Renal pelvis (tissue), 4 donors: ENCODE data around the gene GDPD4. TPM values are rescaled to one million over a fixed set of nuclear protein-coding genes. Genes with fewer than 3 reads are reported as not detected.

ENCODE experiments used
- DNase-seq: peaks from one replicate; pipeline ENCODE4 v3.0.0-alpha.2; 2013
- polyA plus RNA-seq, 3 donors: library from polyadenylated mRNA; unstranded; fragments of 120-200 nt; gene quantifications; one replicate each; pipeline ENCODE4 v1.2.1, GENCODE V29; 2013; ENCODE audit not compliant: insufficient read length in 3 of 3

The GDPD4 gene
- polyA plus RNA-seq, 3 donors, result 0.27 to 1.4 TPM; not detected in 1

DNA sequence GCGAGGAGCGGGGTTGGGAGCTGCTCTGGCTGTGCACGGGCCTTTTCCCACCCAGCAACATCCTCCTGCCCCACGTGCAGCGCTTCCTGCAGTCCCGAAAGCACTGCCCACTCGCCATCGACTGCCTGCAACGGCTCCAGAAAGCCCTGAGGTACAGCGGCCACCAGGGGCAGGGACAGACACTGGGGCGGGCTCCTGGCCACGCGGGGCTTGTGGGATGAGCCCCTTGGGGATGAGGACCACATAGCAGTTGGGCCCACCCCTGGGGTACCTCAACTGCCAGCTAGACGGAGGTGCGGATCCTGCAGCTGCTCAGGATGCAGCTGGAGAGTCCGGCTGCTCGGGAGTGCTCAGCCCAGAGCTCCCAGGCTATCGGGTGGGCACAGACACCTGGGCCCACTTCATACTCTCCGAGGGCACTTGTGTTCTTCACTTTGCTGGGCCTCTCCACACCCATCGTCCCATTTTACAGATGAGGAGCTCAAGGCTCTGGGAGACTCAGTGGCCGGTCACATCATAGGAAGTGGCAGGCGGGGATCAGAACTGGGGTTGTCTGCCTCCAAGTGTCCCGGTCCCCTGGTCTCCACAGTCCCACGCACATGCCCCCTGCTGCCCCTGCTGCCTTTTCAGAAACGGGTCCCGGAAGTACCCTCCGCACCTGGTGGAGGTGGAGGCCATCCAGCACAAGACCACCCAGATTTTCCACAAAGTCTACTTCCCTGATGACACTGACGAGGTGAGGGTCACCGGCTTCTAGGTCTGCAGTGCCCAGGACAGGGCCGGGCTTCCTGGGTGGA, 95.8 kb downstream of the GDPD4 start:
- no peak for DNase-seq

DNA sequence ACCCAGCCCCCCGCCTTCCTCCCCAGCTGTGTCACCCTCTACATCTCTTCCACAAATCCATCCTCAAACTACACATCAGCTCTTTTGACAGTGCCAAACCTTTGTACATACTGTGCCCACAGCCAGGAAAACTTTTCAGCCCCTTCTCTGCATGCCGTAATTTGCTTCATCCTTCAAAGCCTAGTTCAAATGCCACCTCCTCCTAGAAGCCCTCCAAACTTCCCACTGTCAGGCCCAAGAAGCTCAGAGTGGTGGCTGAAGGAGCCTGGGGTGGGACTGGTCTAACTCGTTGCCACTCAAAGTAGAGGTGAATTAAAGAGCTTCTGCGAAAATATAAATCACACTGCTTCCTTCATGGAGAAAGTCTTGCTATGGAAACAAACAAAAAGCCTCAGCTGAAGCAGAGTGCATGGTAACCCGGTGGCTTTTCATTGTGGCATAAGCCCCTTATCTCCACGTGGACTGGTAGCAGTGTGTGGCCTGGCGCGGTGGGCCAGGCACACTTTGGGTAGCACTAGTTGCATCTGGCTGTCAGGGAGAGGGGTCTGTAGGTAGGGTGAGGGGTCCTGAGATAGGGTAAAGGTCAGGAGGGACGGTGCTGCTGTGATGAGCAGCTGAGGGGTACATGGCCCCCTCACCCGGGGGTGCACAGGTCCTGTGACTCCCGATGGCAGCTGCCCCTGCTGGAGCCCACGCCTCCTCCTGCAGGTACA, 96.6 kb downstream of the GDPD4 start:
- DNase-seq, result no peak

DNA sequence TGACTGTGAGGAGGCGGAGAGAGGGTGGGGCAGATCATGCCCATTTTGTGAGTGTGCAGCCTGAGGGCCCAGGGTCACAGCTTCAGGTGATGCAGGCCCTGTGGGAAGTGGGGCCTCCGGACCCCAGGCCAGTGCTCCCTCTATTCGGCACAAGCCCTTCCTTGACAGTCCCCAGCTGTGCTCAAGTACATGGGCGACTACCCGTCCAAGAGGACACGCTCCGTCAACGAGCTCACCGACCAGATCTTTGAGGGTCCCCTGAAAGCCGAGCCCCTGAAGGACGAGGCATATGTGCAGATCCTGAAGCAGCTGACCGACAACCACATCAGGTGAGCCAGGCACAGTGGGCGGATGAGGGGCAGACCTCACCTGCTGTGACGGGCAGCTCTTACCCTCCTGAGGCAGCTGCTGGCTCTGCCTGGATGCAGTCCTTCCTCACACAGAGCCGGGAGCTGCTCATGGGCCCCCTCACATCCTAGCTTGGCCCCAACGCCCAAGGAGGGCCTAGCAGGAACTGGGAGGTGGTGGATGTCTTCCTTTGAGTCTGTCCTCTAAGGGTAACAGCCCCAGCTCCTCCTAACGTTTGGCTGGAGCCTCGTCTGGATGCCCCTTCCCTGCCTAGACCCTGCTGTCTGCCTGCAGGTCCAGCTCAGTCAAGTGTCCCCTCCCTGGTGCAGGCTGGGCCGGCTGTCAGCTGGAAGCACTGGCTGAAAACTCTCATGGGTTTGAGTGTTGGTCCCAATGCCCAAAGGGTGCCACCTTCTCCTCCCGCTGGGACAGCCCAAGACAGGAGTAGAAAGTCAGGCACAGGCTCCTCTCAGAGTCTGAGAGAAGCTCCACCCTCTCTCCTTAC, 97.4 kb downstream of the GDPD4 start:
- DNase-seq, result no peak

DNA sequence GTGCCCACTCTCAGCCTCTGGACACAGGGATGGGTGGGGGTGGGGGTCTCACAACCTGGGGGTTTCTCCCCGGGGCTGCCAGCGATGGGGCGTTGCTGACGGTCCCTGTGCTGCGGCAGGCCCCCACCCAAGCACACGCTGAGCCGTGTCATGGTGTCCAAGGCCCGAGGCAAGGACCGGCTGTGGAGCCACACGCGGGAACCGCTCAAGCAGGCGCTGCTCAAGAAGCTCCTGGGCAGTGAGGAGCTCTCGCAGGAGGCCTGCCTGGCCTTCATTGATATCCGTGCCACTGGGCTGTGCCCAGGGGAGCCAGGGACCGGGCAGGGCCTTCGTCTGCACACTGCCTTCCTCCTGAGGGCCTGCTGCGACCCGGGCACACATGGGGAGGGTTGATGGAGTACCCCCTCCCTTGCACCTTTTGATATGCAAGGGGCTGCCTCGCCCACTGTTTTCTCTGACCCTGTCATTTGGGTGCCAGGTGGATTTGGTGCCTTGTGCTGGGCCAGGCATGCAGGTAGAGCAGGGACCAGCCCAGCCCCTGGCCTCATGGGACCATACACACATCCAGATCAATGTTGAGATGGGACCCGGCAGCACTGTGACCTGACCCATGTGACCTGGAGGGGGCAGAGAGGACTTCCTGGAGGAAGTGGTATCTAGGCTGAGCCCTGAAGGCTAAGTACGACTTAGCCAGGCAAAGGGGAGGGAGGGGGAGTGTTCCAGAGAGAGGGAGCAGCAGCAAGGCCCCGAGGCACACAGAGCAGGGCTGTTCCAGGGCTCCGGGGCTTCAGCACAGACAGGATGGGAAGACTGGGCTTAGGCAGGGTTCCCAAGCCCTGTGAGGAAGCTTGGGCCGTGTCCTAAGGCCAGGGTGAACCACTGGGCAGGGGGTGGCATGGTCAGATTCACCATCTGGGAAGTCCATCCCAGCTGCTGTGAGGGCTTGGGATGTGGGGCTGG, 98.3 kb downstream of the GDPD4 start:
- DNase-seq, result no peak

DNA sequence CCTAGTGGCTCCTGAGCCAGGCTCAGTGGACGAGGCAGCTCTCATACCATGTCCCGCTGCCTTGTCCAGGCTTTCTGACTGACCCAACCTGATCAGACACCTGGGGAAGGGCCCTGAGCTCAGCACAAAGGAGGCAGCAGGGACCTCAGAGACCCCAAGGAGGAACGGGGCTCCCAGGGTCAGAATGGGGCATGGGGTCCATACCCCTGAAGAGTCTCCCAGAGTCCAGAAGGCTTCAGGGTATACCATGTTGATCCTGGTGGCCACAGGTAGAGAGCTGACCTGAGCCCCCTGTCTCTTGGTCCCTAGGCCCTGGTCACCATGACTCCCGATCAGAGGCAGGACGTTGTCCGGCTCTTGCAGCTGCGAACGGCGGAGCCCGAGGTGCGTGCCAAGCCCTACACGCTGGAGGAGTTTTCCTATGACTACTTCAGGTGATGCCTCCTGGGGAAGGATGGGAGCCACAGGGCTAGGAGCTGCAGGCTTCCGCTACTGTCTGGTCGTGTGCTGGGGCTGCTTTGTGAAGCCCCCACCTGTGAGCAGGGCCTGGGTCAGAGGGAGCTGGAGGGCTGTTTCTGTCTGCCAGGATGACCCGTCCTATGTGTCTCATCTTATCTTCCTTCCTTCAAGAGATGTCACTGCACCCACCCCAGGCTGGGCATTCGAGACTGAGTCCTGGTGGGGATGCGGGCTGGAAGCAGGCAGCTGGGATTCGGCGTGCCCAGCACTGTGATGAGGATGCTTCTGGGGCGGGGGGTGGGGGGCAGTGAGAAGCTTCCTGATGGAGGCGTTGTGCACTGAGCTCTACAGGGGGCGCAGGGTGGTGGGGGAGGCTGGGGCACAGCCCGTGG, 99.3 kb downstream of the GDPD4 start:
- DNase-seq, result no peak

DNA sequence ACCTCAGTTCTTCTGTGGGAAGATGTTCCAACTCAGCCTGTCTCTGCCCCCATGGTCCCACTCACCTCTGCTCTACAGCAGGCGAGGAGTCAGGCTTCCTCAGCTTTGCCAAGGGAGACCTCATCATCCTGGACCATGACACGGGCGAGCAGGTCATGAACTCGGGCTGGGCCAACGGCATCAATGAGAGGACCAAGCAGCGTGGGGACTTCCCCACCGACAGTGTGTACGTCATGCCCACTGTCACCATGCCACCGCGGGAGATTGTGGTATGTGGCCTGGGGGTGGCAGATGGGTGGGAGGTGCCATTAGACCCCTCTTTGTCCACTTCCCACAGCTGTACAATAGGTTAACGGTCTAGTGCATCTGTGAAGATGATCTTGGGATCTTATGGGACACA, 100.1 kb downstream of the GDPD4 start:
- no peak for DNase-seq

DNA sequence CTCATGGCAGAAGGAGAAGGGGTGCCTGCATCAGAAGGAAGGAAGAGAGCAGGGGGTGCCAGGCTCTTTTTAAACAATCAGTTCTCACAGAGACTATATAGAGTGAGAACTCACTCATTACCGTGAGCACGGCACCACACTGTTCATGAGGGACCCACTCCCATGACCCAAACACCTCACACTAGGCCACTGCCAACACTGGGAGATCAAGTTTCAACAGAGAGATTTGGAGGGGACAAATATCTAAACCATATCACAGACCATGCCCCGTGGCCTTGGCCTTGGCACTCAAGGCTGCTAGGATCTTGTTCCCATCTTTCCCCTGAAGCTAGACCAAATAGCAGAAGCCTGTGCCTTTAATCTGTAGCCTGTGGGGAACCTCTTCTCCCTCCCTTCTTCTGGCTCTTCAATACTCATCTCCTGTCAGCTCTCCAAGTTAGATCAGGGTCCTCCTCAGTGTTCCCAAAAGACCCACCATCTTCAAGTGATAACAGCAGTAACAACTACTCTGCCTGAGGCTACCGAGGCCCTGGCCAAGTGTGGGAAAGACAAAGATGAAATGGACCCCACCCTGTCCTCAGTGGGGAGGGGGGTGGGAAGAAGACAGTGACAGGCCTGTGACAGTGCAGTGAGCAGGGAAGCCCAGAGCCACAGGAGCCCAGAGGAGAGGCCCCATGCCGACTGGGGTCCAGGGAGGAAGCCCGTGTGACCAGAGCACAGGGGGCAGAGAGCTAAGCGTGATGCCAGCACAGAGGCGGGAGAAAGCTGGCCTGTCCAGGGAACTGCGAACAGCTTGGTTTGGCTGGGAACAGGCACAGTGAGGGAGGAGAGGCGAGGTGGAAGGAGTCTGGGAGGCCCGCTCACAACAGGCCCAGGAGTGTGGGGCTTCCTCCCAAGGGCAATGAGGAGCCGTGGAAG, 100.9 kb downstream of the GDPD4 start:
- DNase-seq, result no peak

DNA sequence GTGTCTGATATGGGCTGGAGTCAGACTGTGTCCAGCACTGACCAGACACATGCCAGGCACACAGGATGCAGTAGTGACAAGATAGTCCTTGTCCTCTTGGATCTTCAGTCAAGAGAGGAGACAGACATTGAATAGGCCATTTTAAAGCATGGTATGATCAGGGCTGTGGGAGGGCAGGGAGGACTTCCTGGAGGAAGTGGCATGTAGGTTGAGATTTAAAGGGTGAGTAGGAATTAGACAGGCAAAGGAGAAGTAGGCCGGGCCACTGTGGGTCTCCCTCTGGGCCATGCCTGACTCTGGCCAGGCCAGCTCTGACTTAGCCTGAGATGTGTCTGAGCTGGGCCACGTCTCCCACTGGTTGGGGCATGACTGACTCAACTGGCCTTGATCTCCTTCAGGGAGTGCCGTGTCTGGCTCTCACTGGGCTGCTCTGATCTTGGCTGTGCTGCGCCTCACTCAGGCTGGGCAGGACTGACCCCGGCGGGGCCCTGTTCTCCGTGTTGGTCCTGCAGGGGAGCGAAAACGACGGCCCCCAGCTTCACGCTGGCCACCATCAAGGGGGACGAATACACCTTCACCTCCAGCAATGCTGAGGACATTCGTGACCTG, 102.2 kb downstream of the GDPD4 start:
- no peak for DNase-seq

DNA sequence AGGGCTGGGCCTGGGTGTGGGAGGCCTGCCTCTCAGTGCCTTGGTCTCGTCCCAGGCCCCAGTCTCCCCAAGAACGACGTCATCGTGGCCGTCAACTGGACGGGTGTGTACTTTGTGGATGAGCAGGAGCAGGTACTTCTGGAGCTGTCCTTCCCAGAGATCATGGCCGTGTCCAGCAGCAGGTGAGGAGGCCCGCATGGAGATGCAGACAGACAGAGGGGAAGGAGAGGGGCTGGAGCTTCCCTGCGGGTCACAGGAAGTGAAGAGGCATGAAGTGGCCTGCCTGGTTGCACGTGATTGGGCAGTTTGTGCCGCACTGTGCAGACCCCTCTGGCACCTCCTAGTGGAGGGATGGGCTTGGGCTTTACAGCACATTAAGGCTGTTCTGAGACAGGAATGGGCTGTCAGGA, 103.0 kb downstream of the GDPD4 start:
- no peak for DNase-seq

DNA sequence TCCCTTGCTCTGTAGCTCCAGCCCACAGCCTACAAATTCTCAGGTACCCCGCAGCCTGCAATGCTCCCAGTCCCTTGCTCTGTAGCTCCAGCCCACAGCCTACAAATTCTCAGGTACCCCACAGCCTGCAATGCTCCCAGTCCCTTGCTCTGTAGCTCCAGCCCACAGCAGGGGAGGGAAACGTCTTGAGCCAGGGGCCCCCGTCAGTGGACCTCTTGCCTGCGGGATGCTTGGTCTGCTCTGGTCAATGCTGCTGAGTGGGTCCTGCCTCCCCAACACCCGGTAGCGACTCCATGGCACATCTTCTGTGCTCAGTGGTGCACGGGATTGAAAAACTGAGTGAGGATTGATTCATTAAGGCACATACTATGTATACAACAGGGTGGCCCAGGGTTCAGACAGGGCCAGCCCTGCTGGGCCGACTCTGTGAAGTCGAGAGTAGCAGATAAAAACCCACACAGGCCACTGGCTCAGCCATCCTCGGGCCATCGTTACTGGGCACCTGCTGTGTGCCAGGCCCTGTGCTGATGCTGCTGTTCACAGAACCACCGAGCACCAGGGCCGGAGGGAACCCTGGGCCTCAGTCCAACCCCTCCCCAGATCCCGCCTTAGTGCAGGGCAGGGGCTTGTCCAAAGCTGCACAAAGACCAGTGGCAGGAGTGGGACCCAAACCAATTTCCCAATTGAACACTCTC, 103.7 kb downstream of the GDPD4 start:
- DNase-seq, result no peak

DNA sequence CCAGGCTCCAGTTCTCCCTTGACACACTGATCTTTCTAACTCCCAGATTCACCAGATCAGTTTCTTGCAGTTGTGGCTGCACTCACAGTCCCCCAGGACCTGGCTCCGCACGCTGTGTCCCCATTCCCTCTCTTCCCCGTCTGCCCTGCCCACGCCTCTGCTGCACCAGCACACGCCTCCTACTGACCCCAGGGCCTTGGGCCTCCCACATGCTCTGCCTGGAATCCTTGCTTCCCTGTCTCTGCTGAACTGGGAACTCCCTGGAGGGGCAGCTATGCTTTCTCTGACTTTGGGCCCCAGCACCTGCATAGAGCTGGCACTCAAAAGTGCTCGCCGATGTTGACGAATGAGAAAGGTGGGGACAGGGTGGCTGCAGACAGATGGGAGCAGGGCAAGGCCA, 104.5 kb downstream of the GDPD4 start:
- no peak for DNase-seq

DNA sequence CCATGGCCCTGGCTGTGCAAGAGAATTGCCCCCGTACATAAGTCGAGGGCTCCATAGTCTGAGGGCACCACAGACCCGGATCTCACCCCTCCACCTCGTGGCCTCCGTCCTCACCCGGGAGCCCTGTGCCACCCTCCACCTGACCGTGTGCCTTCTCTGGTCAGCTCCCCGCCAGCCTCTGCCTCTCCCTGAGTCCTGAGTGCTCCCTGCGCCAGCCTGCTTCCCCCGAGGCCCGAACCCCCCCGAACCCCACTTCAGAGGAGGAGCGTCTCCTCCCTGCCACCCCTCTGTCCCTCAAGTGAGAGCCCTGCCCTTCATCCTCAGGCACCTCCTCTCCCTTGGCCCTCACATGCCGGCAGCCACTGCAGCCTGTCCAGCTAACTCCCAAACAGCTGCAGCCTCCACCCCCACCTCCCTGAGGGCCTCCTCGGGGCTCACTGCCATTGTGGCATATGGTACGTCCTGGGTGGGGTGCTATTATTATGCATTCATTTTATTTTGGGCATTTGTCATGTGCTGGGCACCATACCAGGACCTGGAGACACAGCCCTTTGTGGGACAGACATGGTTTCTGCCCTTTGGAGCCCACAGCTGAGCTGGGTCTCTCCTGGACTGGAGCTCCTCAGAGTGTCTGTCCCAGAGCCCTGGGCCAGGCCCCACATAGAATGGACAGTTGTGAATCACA, 106.3 kb downstream of the GDPD4 start:
- DNase-seq, result no peak

DNA sequence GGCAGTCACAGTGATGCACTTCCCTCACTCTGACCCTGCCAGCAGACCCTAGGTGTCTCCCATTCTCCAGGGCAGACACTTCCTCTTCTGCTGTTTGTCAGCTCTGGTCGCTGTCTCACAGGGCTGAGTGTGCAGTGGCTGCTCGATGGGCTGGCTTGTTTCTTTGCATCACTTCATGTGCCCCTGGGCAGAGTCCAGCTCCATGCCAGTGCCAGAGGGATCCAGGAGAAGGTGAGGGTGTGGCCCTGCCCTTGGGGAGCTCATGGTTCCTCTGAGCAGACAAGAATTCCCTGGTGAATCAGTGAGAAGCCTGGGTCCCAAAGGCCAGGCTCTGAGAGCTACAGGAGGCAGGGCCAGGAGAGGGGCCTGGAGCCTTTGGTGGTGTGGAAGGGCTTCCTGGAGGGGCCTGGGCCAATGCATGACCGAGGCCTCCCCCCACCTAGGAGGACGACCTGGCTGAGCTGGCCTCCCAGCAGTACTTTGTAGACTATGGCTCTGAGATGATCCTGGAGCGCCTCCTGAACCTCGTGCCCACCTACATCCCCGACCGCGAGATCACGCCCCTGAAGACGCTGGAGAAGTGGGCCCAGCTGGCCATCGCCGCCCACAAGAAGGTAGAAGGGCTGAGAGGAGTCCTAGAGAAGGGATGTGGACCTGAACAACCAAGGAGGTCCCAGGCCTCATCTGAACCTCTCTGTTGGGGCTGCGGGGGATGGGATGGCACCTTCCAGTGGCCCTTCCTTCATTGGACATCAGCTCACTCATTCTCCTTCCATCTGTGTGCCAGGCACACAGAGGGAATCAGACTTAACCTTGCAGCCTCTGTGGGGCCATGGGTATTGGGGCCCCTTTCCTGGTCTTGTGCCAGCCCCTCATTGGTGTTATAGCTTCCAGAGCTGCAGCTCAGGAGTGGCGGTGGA, 107.3 kb downstream of the GDPD4 start:
- DNase-seq, result no peak

DNA sequence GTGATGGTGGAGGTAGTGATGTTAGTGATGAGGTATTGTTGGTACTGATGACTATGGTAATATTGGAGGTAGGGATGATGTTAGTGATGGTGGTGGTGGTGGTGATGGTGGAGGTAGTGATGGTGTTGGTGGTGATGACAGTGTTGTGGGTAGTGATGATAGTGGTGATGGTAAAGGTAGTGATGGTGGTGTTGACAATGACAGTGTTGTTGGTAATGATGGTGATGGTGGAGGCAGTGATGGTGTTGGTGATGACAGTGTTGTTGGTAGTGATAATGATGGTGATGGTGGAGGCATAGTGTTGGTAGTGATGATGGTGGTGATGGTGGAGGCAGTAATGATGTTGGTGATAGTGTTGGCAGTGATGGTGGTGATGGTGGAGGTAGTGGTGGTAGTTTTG, 108.3 kb downstream of the GDPD4 start:
- DNase-seq, result no peak

DNA sequence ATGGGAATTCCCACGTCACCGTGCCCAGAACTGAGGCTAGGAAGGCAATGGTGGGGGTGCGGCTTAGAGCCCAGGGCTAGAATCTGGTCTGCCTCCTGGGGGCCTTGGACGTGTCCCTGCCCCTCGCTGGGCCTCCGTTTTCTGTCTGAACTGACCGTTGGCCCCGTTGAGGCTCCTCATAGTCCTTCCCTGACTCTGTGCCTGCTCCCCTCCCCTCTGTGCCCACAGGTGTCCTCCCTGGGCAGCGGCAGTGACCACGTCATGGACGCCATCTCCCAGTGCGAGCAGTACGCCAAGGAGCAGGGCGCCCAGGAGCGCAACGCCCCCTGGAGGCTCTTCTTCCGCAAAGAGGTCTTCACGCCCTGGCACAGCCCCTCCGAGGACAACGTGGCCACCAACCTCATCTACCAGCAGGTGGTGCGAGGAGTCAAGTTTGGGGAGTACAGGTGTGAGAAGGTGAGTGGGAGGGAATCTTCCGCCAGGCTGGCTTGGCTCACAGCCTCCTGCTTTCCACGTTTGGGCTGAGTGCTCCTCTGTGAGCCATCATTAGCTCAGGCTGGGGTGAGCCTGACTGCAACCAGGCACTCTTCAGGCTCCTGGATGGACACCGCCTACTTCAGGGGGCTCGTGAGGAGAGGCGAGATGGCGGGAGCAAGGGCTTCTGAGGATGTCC, 109.5 kb downstream of the GDPD4 start:
- DNase-seq, result peak; percentile 84

DNA sequence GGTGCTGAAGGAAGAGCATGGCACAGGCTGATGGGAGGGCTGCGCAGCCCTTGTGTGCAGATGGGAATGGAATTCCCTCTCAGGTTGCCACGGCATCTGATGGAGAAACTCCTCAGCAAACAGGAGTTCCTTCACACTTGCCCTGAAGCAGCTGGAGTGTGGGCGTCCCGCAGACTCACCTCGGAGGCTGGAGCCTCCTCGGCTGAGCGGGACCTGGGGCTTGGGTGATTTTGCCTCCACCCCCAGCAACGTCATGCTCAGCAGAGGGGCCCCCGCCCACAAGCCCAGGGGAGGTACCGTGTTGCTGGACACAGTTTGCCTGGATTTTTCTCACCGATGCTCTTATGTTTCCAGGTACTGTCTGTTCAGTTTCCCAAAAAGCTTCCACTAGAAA, 110.1 kb downstream of the GDPD4 start:
- no peak for DNase-seq
